Fibroblast of skin of right quadriceps (primary cell): Measurements from ENCODE around the gene RAD51C.
"Not testable (repeated sequence)": the region's sequence is repeated elsewhere in the genome, so short reads cannot be mapped to it uniquely, and the experiment has no call there.

Experiments used
- DNase-seq: peaks from one replicate; pipeline ENCODE4 v3.0.0-alpha.2; 2013

RAD51C gene

DNA sequence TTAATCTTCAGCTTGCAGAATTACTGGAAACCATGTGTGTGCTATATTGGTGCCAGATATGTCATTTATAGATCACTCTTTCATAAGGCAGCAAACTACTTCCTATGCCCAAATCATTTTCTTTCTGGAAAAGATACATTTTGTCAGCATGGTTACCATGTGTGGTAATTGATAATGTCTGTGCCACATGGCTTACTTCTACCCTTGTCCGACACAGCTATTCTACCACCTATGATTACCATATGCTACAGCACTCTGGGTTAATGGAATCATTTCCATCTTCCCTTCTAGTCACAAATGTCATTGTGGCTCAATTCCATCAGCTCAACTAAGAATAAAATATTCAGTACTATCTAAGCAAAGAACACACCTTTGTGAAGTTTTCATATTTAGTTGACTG lies 55.3 kb downstream of the RAD51C start:
- DNase-seq: no peak

DNA sequence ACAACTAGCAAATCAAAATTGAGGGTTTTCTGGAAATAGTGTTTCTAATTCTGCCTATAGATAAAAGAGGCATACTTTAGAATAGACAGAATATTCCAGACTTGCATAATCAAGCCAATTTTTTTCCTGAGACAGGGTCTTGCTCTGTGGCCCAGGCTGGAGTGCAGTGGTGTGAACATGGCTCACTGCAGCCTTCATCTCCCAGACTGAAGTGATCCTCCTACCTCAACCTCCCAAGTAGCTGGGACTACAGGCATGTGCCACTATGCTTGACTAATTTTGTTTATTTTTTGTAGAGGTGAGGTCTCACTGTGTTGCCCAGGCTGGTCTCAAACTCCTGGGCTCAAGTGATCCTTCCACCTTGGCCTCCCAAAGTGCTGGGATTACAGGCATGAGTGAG lies 57.2 kb downstream of the RAD51C start:
- not testable (repeated sequence) for DNase-seq

GRCh38 chr17:58753026-58753425 lies 60.6 kb downstream of the RAD51C start:
- no peak for DNase-seq

- DNase-seq: no peak
These were observed 62.8 kb downstream of the RAD51C start for GRCh38 chr17:58755269-58755576.

DNA sequence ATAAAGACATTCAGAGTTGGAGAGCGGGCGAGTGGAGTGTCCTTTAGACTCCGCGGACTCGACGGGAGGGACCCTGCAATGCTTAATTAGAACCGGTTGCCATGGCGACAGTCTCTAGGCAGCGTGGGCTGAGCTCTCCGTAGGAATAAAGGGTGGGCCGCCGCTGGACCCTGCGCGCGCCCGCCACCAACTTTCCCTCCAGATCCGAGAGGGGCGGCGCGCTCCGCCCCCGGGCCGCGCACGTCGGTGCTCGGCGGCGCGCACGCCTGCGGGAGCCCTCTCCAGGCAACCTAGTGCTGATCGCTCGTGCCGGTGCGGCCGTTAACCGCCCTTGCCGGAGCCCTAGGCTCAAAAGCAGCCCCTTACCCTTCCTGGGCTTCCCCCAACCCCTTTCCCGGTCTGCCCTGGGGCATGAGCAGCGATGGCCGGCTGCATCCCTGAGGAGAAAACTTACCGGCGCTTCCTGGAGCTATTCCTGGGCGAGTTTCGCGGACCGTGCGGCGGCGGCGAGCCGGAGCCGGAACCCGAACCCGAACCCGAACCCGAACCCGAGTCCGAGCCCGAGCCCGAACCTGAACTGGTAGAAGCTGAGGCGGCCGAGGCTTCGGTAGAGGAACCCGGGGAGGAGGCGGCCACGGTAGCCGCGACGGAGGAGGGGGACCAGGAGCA lies 63.3 kb downstream of the RAD51C start, which contains the start of gene PPM1E:
Gene PPM1E (plus strand): TSS at position 278 of the 669 bp plus-strand sequence.
- peak; percentile 46 for DNase-seq

DNA sequence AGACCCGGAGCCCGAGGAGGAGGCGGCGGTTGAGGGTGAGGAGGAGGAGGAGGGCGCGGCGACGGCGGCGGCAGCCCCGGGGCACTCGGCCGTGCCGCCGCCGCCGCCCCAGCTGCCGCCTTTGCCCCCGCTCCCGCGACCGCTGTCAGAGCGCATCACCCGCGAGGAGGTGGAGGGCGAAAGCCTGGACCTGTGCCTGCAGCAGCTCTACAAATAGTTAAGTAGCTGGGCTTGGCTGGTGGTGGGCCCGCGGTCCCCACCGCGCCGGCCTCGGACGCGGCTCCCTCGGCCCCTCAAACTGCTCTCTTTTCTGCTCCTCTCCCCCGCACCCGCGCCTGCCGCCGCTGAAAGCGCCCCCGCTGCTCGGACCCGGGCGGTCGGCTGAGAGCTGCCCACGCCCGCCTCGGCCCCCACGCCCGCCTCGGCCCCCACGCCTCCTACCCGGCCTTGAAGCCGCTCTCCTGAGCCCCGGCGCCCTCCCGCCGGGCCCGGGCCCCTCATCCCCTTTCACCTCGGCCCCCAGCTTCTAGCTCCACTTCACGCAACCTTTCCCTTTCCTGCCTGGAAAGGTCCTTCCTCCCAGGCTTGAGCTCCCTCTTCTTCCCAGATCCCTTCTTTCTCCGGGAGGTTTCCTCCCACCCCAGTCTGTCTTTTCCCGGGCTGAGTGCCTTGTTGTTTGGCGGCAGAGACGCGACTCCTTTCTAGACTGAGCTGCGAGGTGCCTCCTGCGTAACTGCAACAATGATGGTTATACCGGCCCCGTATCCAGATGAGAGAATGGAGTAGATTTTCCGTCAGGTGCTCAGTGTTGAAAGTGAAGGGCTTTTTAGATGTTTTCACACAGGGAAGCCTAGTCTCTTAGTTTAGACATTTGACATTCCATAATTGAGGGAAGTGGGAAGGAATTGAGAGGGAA lies 64.1 kb downstream of the RAD51C start:
- no peak for DNase-seq

- no peak for DNase-seq
These were observed 64.8 kb downstream of the RAD51C start for GRCh38 chr17:58757162-58757613.

DNA sequence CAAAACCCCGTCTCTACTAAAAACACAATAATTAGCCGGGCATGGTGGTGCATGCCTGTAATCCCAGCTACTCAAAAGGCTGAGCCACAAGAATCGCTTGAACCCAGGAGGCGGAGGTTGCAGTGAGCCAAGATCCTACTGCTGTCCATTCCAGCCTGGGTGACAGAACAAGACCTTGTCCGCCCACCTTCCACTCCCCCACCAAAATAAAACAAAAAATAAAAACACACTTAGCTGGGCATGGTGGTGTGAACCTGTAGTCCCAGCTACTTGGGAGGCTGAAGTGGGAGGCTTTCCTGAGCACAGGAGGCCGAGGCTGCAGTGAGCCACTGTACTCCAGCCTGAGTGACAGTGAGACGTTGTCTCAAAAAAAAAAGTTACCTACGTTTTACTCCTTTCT lies 66.5 kb downstream of the RAD51C start:
- no peak for DNase-seq

GRCh38 chr17:58759522-58759921 lies 67.1 kb downstream of the RAD51C start:
- no peak for DNase-seq

DNA sequence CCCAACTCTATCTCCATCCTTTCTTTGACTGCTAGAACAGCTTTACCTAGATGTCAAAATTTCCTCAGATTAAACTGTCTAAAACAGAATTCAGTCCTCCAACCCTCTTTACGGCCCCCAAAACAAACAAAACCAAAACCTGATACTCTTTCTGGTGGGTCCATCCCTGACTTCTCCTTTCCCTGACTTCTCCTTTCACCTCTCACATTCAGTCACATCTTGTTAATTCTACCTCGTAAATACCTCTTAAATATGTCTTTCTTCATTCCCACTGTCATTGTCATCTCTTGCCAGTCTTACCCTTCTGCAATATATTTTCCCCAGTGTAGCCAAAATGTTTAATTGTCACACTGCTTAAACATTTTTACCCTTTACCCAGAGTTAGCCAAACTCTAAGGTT lies 67.8 kb downstream of the RAD51C start:
- no peak for DNase-seq

GRCh38 chr17:58763263-58763662 lies 70.9 kb downstream of the RAD51C start:
- DNase-seq: no peak

DNA sequence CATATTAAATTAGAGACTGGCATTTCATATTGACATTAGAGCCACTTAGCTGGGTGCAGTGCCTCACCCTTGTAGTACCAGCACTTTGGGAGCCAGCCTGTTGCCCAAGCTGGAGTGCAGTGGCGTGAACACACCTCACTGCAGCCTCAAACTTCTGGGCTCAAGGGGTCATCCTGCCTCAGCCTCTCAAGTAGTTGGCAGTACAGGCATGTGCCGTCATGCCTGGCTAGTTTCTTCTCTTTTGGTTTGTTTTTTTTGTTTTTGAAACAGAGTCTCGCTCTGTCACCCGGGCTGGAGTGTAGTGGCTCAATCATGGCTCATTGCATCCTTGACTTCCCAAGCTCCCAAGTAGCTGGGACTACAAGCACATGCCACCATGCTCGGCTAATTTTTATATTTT lies 72.0 kb downstream of the RAD51C start:
- DNase-seq: no peak

GRCh38 chr17:58778482-58778881 lies 86.1 kb downstream of the RAD51C start:
- DNase-seq: not testable (repeated sequence)

DNA sequence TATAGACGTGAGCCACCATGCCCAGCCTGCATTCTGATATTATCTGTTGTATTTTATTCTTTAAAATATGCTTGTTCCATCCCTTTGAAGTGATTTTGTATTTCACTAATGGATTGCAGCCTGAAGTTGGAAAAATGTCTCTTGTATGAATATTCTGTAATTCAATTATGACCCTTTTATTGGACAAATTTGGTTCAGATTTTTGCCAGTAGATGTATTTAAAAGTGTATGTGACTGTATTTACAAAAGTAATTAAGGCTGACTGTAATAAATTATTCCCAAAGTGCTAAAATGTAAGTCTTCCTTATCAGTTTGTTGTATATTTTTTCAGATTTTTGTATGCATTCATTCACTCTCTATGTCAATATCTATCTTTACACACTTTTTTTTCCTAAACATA lies 87.0 kb downstream of the RAD51C start:
- no peak for DNase-seq

DNA sequence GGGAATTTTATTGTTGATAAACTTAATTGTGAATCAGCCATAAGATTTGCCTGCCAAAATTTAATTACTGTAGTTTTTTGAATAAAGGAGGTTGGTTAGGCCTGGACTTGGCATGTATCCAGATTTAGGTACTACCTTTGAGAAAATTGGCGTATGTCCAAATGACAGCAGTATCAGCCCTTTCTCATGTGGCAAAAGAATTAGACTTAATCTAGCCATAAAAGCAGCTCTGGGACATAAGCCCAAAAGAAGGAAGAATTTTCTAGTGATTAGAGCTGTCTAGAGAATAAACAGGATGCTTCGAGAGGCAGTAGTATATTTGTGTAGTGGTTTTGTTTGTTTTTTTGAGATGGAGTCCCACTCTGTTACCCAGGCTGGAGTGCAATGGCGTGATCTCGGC lies 91.0 kb downstream of the RAD51C start:
- peak; percentile 3 for DNase-seq

GRCh38 chr17:58785097-58785496 lies 92.7 kb downstream of the RAD51C start:
- no peak for DNase-seq
